Stimulated activated CD4-positive, alpha-beta T cell treated with anti-CD3 and anti-CD28 coated beads, TNF-alpha, amount 100 ng/mL, for 48 hours (primary cell): ENCODE measurements around the gene MTR.

Experiments
- DNase-seq, 3 donors: peaks; one replicate each; pipeline ENCODE4 v3.0.0-alpha.2; 2020; ENCODE audit warnings: low read depth in 3 of 3

The MTR gene

DNA sequence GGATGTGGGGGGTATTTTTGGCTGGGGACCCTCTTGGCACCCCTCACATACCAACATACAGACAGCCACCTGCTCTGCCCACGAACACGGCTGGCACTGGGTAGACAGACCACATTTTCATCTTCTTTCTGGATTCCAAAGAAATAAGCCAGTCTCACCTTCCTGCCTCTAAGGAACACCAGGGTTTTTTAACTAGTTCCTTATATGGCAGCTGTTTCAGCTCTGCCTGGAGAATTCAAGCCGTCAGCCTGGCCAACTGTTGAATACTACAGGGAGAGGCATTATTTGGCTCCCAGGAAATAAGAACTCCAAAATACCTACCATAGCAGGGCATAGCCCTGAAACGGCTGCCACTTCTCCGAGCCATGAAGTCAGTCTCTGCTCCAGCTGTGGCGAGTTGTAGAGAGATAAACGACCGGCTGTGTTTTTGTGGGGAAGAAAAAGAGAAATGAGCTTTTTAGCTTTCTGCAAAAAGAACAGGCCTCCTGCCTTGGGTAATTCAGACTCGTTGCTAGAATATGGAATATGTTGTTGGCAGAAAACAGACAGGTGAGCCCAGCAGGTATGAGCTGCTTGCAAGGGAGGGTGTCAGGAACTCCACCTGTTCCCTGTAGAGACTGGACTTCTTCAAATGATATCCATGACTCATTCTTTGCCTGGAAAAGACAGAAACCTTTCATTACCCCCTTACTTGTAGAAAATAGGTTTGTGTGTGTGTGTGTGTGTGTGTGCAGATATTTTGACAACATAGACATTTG, 157.3 kb downstream of the MTR start:
- DNase-seq: no peak

DNA sequence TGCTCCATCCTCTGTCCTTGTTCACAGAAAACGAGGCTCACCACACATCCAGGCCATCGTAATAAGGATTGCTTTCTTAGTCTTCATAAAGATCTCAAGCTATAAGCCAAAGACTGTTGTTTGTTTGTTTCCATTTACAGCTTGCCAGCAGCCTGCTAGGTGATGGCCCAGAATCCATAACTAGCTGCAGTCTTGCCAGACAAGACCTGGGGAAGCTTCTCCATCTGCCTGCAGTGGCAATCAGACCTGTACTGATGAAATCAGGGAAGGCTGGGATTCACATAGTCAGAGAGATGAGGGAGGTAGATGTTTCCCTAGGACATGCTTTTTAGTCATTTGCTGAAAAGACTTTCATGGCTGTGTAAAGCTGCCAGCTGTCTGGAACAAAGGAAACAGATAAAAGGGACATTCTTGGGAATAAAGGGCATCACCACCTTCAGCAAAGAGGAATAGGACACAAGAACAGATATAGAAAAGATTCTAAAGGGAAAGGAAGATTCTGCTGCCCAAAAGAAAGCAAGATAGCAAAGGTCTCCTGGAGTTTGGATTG, 158.1 kb downstream of the MTR start:
- no peak for DNase-seq
